Tibial nerve (tissue), 4 donors: ENCODE data around the gene CDX1. TPM values are rescaled to one million over a fixed set of nuclear protein-coding genes. Genes with fewer than 3 reads are reported as not detected.

Experiments used
- DNase-seq, 2 donors: peaks; one replicate each; pipeline ENCODE4 v3.0.0-alpha.2; 2019; ENCODE audit warnings: low spot score in 2 of 2
- H3K27ac ChIP-seq, 4 donors: fragments of 200-600 bp; sonication (generic) in 3 of 4; one replicate each; pipeline ENCODE4 v1.5.1; 2017 to 2019; ENCODE audit warnings: mild to moderate bottlenecking in 1 of 4
- H3K27me3 ChIP-seq, 2 donors: fragments of 200-600 bp; sonication (generic) in 1 of 2; one replicate each; pipeline versions ENCODE4 v1.5.1 to v1.6.0; 2017 to 2019
- H3K36me3 ChIP-seq, 3 donors: fragments of 200-600 bp; sonication (generic); one replicate each; pipeline ENCODE4 v1.5.1; 2018 to 2019
- H3K4me1 ChIP-seq, 4 donors: fragments of 200-600 bp; sonication (generic) in 3 of 4; one replicate each; pipeline ENCODE4 v1.5.1; 2017 to 2019
- H3K4me3 ChIP-seq, 4 donors: fragments of 200-600 bp; sonication (generic) in 3 of 4; one replicate each; pipeline ENCODE4 v1.5.1; 2017 to 2019; ENCODE audit warnings: mild to moderate bottlenecking in 1 of 4, moderate library complexity in 1 of 4
- H3K9me3 ChIP-seq, 4 donors: fragments of 200-600 bp; sonication (generic) in 3 of 4; one replicate each; pipeline ENCODE4 v1.5.1; 2017 to 2019
- EP300 ChIP-seq, 2 donors: sonication (generic); formaldehyde crosslinking; IDR thresholded peaks; one replicate each; pipeline ENCODE4 v1.6.1; 2017; ENCODE audit warnings: antibody characterized with exemption in 2 of 2, mild to moderate bottlenecking in 1 of 2
- POLR2A ChIP-seq, 2 donors: fragments of 450-650 bp; IDR thresholded peaks; one replicate each; pipeline ENCODE4 v1.6.1; 2017; ENCODE audit warnings: antibody characterized with exemption in 2 of 2, mild to moderate bottlenecking in 2 of 2, moderate library complexity in 2 of 2
- WGBS, 2 donors: methylation state at CpG; one replicate each; pipeline ENCODE4 v1.1.5; 2018; 5-methylcytosine and 5-hydroxymethylcytosine counted together
- total RNA-seq, 4 donors: library from RNA; depleted of rRNA; stranded (reverse); fragments of >200 nt; gene quantifications; one replicate each; pipeline ENCODE4 v1.1.0, GENCODE V29; 2016
- TF ChIP-seq, protein P1 (sequence below), 5 experiments: fragments of 200-600 bp in 3 of 5; fragments of 450-650 bp in 2 of 5; sonication (generic) in 3 of 5; IDR thresholded peaks; one replicate each; pipeline ENCODE4 v1.5.1; 2016 to 2019; ENCODE audit warnings: antibody characterized with exemption in 5 of 5, mild to moderate bottlenecking in 3 of 5, moderate library complexity in 2 of 5

Gene CDX1
- total RNA-seq, 4 donors from 2014 or later = 0.22 to 2.5 TPM; not detected in 2

DNA sequence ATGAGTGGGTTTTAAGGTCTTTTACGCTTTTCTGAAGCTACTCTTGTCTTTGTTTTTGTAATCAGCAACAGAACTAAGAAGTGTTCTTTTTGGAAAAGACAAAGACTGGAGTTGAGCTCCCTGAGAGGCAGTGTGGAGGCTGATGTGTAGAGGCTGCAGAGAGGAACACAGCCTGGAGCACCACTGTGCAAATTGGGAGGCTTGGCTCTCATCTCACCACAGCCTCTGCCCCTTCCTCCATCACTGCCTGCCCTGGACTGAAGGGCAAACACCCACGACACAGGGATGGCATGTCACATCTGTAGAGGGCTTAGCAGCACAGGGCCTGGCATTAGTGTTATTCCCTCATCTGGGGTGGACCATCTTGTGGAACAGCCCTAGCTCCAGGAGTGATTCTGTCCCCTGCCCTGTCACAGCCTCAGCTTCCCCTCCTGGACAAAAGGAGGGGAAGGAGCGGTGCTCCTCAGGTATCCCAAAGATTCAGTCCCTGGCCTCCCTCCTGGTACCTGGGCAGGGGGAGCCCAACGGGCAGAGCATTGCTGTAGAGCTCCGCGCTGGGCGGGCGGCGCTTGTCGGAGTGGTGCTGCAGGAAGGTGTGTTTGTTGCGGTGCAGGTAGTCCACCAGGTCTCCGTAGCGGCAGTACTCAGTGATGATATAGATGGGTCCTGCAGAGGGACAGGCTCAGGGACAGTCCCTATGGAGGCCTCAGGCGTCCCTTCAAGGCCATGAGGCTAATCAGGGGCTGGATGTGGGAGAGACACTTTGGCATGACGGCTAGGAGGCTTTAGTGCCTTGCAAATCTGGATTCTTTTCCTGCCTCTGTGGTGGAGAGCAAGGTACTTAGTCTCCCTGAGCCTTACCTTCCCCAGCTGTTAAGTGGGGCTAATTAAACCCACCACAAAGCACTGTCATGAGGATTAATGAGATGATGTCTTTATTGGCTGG is 43.8 kb upstream of the CDX1 start:
- Histone ChIP-seq H3K9me3 (no peaks in the 10 kb centered on the region), H3K4me1 (peaks cover 0 to 15% (median 0%) of the 10 kb centered on the region in 4 donors), H3K36me3 (peaks cover 9 to 98% (median 13%) of the 10 kb centered on the region in 3 donors), H3K27me3 (no peaks in the 10 kb centered on the region), H3K27ac (peak overlapping the region in 2 of 4 donors; percentile 11 to 53), H3K4me3 (no peak overlapping the region)
- 89% methylated on average over 11 to 15 of the region's 15 CpGs for WGBS, 2 donors
- DNase-seq = no peak
- TF ChIP-seq POLR2A (IDR thresholded peaks at IDR 0.05) (no peak), EP300 (IDR thresholded peaks at IDR 0.05) (peak in 1 of 2 donors; percentile 8)
- TF ChIP-seq, protein P1, sequence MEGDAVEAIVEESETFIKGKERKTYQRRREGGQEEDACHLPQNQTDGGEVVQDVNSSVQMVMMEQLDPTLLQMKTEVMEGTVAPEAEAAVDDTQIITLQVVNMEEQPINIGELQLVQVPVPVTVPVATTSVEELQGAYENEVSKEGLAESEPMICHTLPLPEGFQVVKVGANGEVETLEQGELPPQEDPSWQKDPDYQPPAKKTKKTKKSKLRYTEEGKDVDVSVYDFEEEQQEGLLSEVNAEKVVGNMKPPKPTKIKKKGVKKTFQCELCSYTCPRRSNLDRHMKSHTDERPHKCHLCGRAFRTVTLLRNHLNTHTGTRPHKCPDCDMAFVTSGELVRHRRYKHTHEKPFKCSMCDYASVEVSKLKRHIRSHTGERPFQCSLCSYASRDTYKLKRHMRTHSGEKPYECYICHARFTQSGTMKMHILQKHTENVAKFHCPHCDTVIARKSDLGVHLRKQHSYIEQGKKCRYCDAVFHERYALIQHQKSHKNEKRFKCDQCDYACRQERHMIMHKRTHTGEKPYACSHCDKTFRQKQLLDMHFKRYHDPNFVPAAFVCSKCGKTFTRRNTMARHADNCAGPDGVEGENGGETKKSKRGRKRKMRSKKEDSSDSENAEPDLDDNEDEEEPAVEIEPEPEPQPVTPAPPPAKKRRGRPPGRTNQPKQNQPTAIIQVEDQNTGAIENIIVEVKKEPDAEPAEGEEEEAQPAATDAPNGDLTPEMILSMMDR (IDR thresholded peaks at IDR 0.05) = no peak

DNA sequence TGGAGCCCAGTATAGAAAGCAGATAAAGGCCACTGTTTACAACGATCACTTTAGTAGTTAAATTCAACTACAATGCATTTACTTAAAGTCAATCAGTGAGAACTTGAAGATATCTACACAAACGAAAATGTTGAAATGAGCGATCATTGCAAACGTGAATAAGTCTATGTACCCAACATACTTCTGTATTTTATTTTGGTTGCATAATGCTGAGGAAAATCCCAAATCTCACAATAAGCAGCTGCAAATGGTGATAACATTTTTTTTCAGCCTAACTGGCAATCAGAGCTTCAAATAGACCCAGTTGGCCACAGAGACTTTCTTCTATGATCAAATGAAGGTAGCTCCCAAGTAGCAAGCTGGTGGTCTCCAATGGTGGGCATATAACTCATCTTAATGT is 43.0 kb upstream of the CDX1 start:
- H3K27ac ChIP-seq = peak overlapping the region in 2 of 4 donors; percentile 3 to 44
- H3K4me1 ChIP-seq = peaks cover 0 to 21% (median 0%) of the 10 kb centered on the region in 4 donors
- no peaks in the 10 kb centered on the region for H3K27me3 ChIP-seq
- no peak for DNase-seq
- 67 to 68% methylated on average over 4 of the region's 4 CpGs for WGBS, 2 donors
- TF ChIP-seq POLR2A (IDR thresholded peaks at IDR 0.05) = no peak
- no peak for TF ChIP-seq EP300 (IDR thresholded peaks at IDR 0.05)
- TF ChIP-seq, protein P1 (IDR thresholded peaks at IDR 0.05) = no peak
- peaks cover 9 to 98% (median 13%) of the 10 kb centered on the region in 3 donors for H3K36me3 ChIP-seq
- H3K9me3 ChIP-seq = no peaks in the 10 kb centered on the region
- H3K4me3 ChIP-seq = no peak overlapping the region

DNA sequence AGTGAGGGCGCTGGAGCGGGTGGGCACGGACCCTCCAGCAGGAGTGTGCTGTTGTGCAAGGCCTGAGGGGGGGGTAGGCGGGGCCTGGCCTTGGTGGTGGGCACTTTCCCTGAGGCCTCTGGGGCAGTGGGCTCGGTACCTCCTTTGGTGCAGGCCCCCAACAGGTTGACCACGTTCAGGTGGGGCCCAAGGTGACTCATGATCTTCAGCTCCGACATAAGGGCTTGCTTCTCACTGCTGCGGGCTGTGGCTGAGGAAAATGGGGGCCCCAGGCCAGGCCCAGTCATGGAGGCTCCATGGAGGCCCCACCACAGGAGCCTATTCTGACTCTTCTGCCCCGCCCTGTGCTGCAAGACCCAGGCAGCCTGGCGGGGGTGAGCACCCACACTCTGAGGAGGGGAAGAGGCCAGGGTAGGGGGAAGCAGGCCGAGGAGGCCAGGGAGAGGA is 42.4 kb upstream of the CDX1 start:
- Histone ChIP-seq H3K27ac (peak overlapping the region in 2 of 4 donors; percentile 3 to 44), H3K4me1 (peaks cover 0 to 22% (median 0%) of the 10 kb centered on the region in 4 donors), H3K9me3 (no peaks in the 10 kb centered on the region), H3K4me3 (no peak overlapping the region), H3K36me3 (peaks cover 3 to 98% (median 13%) of the 10 kb centered on the region in 3 donors), H3K27me3 (no peaks in the 10 kb centered on the region)
- no peak for DNase-seq
- TF ChIP-seq POLR2A (IDR thresholded peaks at IDR 0.05) (no peak), EP300 (IDR thresholded peaks at IDR 0.05) (no peak)
- TF ChIP-seq, protein P1 (IDR thresholded peaks at IDR 0.05) = no peak
- 75 to 78% methylated on average over 7 to 9 of the region's 11 CpGs for WGBS, 2 donors

DNA sequence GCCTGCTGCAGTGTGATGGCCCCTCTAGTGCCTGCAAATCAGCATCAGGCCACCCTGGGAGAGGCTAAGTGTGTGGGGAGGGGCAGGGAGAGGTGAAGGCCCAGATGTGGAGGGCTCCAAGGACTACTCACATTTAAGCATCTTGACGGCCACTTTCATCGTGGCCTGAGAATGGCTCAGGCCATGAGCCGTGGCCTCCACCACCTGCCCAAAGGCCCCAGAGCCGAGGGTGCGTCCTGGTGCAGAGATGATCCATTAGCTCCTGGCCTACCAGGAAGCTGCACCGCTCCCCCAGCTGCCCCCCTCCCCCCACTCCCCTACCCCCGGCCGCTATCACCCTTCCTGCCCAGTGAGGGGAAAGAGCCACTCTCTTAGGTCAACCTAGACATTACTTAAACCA is 42.0 kb upstream of the CDX1 start:
- H3K27me3 ChIP-seq = no peaks in the 10 kb centered on the region
- no peak overlapping the region for H3K4me3 ChIP-seq
- no peak for TF ChIP-seq POLR2A (IDR thresholded peaks at IDR 0.05)
- TF ChIP-seq, protein P1 (IDR thresholded peaks at IDR 0.05) = no peak
- 77 to 78% methylated on average over 8 of the region's 8 CpGs for WGBS, 2 donors
- peak overlapping the region in 1 of 4 donors; percentile 44 for H3K27ac ChIP-seq
- no peak for DNase-seq
- peaks cover 2 to 98% (median 13%) of the 10 kb centered on the region in 3 donors for H3K36me3 ChIP-seq
- no peaks in the 10 kb centered on the region for H3K9me3 ChIP-seq
- H3K4me1 ChIP-seq = peaks cover 0 to 25% (median under 1%) of the 10 kb centered on the region in 4 donors

DNA sequence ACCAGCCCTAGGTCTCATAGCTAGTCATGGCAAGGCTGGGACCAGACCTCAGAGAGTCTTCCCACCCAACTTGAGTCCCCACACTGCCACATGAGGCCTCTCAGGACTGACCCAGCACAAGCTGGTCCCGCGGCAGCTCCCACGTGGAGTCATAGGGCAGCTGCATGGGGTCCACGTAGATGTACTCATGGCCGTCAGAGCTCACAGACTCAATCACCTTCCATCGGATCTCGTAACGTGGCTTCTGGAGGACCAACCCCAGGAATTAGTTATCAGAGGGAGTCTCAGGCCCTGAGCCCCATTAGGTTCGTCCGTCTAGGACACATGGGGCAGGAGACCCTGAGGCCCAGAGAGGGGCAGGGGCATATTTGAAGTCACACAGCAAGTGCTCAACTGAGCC is 41.2 kb upstream of the CDX1 start:
- no peaks in the 10 kb centered on the region for H3K27me3 ChIP-seq
- H3K36me3 ChIP-seq = peaks cover 2 to 98% (median 13%) of the 10 kb centered on the region in 3 donors
- TF ChIP-seq EP300 (IDR thresholded peaks at IDR 0.05) (no peak), POLR2A (IDR thresholded peaks at IDR 0.05) (no peak)
- TF ChIP-seq, protein P1 (IDR thresholded peaks at IDR 0.05) = no peak
- peaks cover 0 to 33% (median 4%) of the 10 kb centered on the region in 4 donors for H3K4me1 ChIP-seq
- 86 to 91% methylated on average over 4 to 10 of the region's 10 CpGs for WGBS, 2 donors
- no peak overlapping the region for H3K4me3 ChIP-seq
- H3K9me3 ChIP-seq = no peaks in the 10 kb centered on the region
- peak overlapping the region in 2 of 4 donors; percentile 41 to 42 for H3K27ac ChIP-seq
- no peak for DNase-seq
